ENCODE data around the gene ITPKC. TPM values are rescaled to one million over a fixed set of nuclear protein-coding genes. Genes with fewer than 3 reads are reported as not detected.

The ITPKC gene
- total RNA-seq, 1 donor from 2014 or later: 10.9 TPM

DNA sequence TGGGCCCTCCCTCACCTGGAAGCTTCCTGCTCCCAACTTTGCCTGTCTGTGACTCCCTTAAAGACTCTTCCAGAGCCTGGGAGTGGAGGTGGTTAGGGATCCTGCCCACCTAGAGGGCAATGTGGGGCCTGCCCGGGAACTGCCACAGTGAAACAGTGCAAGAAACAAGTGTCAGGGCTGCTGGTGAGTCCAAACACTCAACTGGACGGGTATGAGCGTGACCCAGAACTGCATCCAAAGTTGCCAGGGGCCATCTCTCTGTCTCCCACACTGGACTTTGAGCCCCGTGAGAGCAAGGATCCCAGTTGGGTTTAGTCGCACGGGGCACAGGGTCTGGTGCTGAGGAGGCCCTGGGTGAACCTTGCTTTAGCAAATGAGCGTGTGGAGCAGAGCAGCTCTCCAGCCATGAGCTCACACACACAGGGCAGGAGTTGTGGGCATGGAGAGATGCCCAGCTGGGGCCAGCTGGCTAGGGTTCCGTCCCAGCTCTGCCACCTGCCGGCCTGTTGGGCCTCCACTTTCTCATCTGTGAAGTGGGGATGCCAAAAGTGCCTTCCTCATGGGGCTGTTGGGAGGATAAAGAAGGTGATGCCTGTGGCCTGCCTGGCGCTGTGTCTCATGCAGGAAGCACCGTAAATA is 23.6 kb upstream of the ITPKC start:
- Mint-ChIP-seq H3K27me3 (ENCODE audit: unreplicated experiment) (no peaks in the 10 kb centered on the region), H3K27ac (ENCODE audit: unreplicated experiment) (no peak overlapping the region), H3K9me3 (ENCODE audit: unreplicated experiment) (no peaks in the 10 kb centered on the region), H3K4me1 (ENCODE audit: unreplicated experiment) (peaks cover 6% of the 10 kb centered on the region), H3K4me3 (ENCODE audit: unreplicated experiment) (no peak overlapping the region), H3K36me3 (ENCODE audit: unreplicated experiment) (peaks cover 2% of the 10 kb centered on the region)
- TF ChIP-seq, protein P1, sequence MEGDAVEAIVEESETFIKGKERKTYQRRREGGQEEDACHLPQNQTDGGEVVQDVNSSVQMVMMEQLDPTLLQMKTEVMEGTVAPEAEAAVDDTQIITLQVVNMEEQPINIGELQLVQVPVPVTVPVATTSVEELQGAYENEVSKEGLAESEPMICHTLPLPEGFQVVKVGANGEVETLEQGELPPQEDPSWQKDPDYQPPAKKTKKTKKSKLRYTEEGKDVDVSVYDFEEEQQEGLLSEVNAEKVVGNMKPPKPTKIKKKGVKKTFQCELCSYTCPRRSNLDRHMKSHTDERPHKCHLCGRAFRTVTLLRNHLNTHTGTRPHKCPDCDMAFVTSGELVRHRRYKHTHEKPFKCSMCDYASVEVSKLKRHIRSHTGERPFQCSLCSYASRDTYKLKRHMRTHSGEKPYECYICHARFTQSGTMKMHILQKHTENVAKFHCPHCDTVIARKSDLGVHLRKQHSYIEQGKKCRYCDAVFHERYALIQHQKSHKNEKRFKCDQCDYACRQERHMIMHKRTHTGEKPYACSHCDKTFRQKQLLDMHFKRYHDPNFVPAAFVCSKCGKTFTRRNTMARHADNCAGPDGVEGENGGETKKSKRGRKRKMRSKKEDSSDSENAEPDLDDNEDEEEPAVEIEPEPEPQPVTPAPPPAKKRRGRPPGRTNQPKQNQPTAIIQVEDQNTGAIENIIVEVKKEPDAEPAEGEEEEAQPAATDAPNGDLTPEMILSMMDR (IDR thresholded peaks at IDR 0.05): no peak
- no peak for DNase-seq (ENCODE audit: extremely low spot score, unreplicated experiment)

DNA sequence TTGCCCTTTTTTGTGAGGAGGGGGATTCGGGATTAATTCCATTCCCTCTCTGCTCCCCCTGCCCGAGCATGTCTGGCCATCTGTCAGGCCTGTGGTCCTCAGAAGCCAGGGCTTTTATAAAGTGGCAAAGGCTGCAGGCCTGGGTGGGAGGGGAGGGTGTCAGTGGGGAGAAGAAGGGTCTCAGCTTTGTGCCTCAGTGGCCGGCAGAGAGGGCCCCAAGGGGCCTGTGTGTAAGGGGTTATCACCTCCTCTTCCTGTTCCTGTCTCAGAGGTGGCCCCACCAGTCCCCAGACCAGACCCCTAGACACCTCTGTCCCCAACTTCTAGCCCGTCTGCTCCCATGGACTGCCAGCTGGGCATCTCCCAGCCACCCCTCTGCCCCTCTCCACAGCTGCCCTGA is 23.0 kb upstream of the ITPKC start:
- TF ChIP-seq, protein P1 (IDR thresholded peaks at IDR 0.05): no peak
- no peaks in the 10 kb centered on the region for H3K9me3 Mint-ChIP-seq (ENCODE audit: unreplicated experiment)
- H3K27me3 Mint-ChIP-seq (ENCODE audit: unreplicated experiment): no peaks in the 10 kb centered on the region
- no peak overlapping the region for H3K4me3 Mint-ChIP-seq (ENCODE audit: unreplicated experiment)
- DNase-seq (ENCODE audit: extremely low spot score, unreplicated experiment): no peak
- no peak overlapping the region for H3K27ac Mint-ChIP-seq (ENCODE audit: unreplicated experiment)
- peaks cover 2% of the 10 kb centered on the region for H3K36me3 Mint-ChIP-seq (ENCODE audit: unreplicated experiment)
- H3K4me1 Mint-ChIP-seq (ENCODE audit: unreplicated experiment): peaks cover 6% of the 10 kb centered on the region

DNA sequence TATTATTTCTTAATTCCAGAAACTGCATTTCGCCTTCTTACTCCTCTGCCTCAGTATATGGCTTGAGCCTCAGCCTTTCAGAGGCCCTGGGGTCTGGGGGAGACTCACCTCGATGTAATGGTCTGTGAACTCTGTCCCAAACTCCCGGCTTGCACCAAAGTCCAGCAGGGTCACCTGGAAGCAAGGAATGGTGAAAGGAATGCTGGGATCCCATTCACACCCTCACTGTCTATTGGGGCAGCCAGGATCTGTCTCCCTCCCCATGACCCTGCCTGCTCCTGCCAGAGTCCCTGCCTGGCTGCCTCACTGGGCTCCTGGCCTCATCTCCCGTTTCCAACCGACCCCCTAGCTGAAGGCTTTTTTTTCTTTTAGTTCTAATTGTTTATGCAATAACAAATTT is 21.0 kb upstream of the ITPKC start:
- no peaks in the 10 kb centered on the region for H3K9me3 Mint-ChIP-seq (ENCODE audit: unreplicated experiment)
- H3K4me1 Mint-ChIP-seq (ENCODE audit: unreplicated experiment): peaks cover 4% of the 10 kb centered on the region
- H3K27me3 Mint-ChIP-seq (ENCODE audit: unreplicated experiment): no peaks in the 10 kb centered on the region
- no peak overlapping the region for H3K4me3 Mint-ChIP-seq (ENCODE audit: unreplicated experiment)
- H3K27ac Mint-ChIP-seq (ENCODE audit: unreplicated experiment): no peak overlapping the region
- TF ChIP-seq, protein P1 (IDR thresholded peaks at IDR 0.05): no peak
- DNase-seq (ENCODE audit: extremely low spot score, unreplicated experiment): no peak
- H3K36me3 Mint-ChIP-seq (ENCODE audit: unreplicated experiment): peaks cover 2% of the 10 kb centered on the region

DNA sequence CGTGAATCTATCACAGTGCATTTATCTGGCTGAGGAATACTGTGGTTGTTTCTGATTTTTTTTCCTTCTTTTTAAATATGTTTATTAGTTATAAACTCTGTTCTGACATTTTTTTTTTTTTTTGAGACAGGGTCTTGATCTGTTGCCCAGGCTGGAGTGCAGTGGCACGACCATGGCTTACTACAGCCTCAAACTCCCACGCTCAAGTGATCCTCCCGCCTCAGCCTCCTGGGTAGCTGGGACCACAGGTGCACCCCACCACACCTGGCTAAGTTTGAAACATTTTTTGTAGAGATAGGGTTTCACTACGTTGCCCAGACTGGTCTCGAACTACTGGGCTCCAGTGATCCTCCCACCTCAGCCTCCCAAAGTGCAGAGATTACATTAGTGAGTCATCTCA is 19.9 kb upstream of the ITPKC start:
- no peaks in the 10 kb centered on the region for H3K9me3 Mint-ChIP-seq (ENCODE audit: unreplicated experiment)
- peaks cover 5% of the 10 kb centered on the region for H3K36me3 Mint-ChIP-seq (ENCODE audit: unreplicated experiment)
- H3K4me3 Mint-ChIP-seq (ENCODE audit: unreplicated experiment): no peak overlapping the region
- TF ChIP-seq, protein P1 (IDR thresholded peaks at IDR 0.05): no peak
- no peaks in the 10 kb centered on the region for H3K4me1 Mint-ChIP-seq (ENCODE audit: unreplicated experiment)
- no peak for DNase-seq (ENCODE audit: extremely low spot score, unreplicated experiment)
- H3K27me3 Mint-ChIP-seq (ENCODE audit: unreplicated experiment): no peaks in the 10 kb centered on the region
- no peak overlapping the region for H3K27ac Mint-ChIP-seq (ENCODE audit: unreplicated experiment)

- Mint-ChIP-seq H3K36me3 (ENCODE audit: unreplicated experiment) (peaks cover 21% of the 10 kb centered on the region), H3K9me3 (ENCODE audit: unreplicated experiment) (no peaks in the 10 kb centered on the region), H3K27me3 (ENCODE audit: unreplicated experiment) (no peaks in the 10 kb centered on the region), H3K4me3 (ENCODE audit: unreplicated experiment) (no peak overlapping the region), H3K4me1 (ENCODE audit: unreplicated experiment) (no peaks in the 10 kb centered on the region), H3K27ac (ENCODE audit: unreplicated experiment) (no peak overlapping the region)
- DNase-seq (ENCODE audit: extremely low spot score, unreplicated experiment): no peak
- TF ChIP-seq, protein P1 (IDR thresholded peaks at IDR 0.05): no peak
These were observed 16.8 kb upstream of the ITPKC start for GRCh38 chr19:40700083-40700482.

All from osteocyte (in vitro differentiated cells).